NCI-H1417 treated with DMSO at 0.1 percent for 48 hours (cell line): Measurements from ENCODE around the gene STXBP4.

ENCODE experiments used
- DNase-seq: peaks from one replicate; lab custom pipeline; 2025; lab: John Stamatoyannopoulos, UW

STXBP4 gene, protein sequence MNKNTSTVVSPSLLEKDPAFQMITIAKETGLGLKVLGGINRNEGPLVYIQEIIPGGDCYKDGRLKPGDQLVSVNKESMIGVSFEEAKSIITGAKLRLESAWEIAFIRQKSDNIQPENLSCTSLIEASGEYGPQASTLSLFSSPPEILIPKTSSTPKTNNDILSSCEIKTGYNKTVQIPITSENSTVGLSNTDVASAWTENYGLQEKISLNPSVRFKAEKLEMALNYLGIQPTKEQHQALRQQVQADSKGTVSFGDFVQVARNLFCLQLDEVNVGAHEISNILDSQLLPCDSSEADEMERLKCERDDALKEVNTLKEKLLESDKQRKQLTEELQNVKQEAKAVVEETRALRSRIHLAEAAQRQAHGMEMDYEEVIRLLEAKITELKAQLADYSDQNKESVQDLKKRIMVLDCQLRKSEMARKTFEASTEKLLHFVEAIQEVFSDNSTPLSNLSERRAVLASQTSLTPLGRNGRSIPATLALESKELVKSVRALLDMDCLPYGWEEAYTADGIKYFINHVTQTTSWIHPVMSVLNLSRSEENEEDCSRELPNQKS

DNA sequence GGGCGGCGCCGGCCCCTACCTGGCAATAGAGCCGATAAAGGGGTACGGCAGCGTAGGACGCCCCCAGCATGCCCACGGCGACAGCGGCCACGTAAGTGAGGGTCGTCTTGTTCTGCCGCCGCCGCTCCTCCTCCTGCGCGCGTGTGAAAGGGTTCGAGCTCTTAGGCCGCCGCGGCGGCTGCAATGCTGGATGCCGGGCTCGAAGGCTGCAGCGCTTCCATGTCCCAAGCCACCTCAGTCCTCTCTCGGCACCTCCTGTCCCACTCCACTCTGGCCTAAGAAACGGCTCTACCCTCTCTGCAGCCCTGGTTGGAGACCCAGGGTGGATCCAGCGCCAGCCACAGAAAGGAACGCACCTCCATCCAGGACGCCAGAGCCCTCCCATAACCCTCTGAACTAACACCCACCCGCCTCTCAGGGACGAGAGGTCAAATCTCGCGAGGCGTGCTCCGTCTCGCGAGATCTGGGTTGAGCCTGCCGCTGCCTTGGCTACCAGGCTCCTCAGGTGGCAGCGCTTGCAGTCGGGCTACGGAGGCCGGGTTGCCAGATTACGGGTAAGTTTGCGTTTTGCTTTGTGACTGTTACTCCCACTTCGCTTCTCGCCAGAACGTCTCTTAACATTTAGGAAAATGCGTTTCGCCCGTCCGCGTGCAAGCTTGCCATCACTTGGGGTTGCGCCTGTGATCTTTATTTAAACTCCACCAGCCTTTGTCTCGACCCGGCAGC, at the start of gene STXBP4, which contains the start of gene COX11:
STXBP4 (plus strand) TSS at position 504 of the 726 bp plus-strand sequence. CDS start 17,455 bp downstream, outside the sequence.
COX11 (minus strand) TSS at position 393 of the 726 bp plus-strand sequence; CDS start at position 385, 8 bp downstream.
- peak; percentile 62 for DNase-seq

DNA sequence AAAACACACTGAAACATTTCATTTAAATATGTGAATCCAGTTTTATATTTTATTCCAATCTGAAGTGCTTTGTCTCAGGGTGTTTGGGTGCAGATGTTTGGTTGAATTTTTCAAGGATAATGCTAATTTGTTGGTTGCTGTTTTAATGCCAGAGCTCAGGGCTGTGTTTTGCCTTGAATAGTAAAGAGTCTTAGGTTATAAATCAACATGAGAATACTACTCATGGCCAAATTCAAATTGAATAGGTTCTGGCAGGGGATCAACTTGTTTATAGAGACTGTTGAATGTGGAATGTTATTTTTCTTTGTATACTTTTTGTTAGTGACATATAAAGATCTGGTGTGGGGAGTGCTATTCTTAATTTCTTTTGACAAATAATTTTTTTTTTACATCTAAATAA, 49.1 kb upstream of the STXBP4 start:
- no peak for DNase-seq

DNA sequence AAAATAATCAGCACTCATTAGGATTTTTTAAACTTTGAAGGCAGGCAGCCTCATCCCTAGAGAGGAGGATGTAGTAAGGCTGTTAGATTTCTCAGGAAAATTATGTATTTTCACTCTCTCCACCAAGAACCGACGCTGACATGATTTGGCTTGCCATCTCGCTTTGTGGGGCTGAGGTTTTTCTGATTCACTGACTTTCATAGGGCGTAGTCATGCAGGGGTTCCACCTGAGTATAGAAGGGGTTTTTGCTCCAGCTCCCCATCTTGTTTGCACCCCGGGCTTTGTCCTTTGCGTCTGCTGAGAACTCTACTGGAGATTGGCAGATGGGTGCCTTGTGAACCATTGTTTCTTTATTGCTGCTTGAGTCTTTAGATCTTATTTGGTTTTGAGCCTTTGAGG, 47.7 kb upstream of the STXBP4 start:
- DNase-seq = no peak

DNA sequence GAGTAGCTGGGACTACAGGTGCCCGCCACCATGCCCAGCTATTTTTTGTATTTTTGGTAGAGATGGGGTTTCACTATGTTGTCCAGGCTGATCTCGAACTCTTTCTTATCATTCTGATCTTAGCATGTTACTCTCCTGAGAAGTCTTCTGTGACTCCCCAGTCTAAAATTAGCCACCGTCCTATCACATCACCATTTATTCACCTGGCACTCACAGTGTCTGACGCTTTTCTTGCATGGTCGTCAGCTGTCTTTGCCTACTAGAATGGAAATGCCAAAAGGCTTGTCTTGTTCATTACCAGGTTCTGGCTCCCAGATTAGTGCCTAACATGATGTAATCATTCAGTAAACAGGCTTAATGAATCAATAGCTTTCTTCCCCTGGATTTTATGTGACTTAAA, 44.2 kb upstream of the STXBP4 start:
- DNase-seq = no peak

DNA sequence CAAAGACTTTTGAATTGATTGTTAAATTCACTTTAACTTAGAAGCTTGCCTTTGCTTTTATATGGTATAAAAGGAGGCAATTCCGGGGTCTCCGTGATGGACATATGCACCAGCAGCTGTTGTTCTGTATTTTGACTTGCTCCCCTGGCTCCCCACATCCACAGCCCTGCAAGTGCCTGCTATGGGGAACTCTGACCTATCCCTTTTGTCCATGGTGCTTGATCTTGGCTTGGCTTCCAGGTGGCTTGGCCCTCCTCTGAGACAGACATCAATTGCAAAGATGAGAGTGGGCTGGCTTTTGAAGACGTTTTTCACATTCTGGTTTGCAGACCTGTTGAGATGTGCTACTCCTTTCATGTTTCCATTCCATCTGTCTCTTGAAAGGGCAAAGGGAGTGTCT, 41.0 kb upstream of the STXBP4 start:
- DNase-seq = no peak

DNA sequence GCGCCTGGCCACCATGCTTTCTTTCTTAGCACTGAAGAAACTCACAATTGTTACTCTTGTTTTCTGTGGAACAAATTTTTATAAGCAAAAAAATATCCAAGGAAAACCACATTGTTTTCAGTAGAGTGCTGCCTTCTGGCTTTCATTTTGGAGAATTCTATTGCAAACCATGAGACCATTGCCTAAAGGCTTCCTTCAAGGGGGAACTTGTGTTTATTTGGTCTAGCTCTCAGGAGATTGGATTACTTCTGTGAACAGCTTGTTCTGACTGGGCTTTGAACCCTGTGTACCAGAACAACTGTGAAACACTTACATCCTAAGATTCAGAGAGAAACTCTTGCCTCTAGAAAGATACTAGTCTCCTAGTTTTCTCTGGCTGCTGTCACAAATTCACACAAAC, 35.9 kb upstream of the STXBP4 start:
- DNase-seq = no peak

DNA sequence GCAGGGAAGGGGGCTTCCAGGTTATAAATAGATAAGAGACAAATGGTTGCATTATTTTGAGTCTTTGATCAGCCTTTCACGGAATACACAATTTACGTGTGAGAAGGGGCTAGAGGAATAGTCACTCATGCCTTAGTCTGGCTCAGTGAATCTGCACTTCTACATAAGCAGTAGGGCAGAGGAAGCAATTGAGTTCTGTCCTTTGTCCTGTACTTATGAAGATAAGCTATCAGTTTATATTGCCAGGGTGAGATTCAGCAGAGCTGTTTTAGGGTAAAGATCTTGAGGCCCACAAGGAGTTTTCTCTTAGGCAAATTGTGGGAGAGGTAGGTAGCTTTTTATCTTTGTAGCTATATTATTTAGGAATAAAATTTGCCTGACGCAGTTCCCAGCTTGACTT, 34.6 kb upstream of the STXBP4 start:
- DNase-seq = no peak

DNA sequence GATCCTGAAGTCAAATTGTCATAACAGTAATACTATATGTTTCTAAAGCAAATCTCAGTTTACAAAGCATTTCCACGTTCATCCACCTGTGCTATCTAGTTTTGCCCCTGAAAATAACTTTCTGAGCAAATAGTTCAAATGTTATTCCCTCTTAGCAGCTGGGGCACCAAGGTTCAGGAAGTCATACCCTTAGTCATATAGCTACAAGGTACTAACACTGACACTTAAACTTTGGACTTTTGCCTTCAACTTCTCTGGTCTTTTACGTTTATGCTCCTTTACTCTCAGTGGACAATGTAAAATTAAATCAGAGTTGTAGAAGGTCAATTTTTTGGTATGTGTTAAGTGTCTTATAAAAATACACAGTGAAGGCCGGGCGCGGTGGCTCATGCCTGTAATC, 33.1 kb upstream of the STXBP4 start:
- no peak for DNase-seq

DNA sequence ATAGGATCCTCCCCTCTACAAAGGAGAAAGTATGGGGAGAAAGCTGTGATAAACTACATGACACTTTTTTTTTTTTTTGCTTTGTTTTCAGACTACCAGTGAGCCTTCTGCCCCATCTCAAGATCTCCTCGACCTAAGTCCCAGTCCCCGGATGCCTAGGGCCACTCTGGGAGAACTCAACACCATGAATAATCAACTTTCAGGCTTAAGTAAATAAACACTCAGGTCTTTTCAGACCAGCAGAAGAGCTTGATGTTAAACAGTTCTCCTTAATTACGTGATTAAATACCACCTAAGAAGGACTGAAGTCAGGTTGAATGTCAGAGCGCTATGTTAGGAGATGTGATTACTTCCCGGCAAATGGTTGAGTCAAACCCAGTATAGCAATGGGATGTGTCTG, 31.5 kb upstream of the STXBP4 start:
- no peak for DNase-seq

DNA sequence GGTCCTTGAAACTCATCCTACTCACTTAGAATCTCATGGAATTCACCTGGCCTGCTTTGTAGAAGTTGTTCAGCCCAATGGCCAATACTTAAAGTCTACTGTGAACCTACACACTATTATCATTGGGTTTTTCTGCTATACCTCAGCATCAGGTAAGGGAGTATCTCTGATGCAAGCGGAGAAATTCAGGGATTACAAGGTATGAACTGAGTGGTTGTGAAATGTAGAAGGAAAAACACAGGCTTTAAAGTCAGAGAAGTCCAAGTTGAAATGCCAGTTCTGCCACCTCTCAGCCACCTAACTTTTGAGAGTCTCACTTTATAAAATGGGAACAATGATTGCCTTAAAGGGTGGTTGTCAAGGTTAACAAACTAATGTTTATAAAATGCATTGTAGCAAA, 31.1 kb upstream of the STXBP4 start:
- no peak for DNase-seq

DNA sequence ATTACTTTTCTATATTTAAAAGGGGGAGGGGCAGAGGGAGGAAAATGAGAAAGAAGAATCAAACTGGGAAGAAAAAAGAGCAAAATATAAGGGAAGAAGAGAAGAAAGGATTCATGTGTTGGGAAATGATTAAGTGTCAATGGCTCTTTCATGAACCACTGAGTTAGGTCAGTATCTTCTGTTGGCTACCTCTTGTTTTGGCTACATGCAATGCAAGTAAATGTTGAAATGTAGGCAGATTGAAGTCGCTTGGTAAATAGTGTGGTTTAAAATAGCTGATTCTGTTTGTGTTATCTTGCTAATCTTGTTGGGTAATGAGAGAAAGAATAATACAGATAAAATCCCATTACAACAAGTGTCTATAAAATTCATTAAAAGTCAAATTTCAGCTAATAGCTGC, 27.3 kb upstream of the STXBP4 start:
- DNase-seq = no peak

DNA sequence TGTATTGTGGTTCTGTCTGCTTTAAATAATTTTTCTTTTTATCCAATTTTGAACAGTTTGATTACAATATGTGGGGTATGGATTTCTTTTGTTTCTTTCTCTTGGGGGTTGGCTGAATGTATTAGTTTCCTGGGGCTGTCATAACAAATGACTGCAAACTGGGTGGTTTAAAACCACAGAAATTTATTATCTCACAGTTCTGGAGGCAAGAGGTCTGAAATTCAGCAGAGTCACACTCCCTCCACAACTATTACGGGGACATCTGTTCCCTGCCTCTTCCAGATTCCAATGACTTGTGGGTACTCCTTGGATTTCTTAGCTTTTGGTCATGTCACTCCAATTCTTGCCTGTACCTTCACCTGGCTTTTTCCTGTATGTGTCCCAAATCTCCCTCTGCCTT, 23.8 kb upstream of the STXBP4 start:
- no peak for DNase-seq

DNA sequence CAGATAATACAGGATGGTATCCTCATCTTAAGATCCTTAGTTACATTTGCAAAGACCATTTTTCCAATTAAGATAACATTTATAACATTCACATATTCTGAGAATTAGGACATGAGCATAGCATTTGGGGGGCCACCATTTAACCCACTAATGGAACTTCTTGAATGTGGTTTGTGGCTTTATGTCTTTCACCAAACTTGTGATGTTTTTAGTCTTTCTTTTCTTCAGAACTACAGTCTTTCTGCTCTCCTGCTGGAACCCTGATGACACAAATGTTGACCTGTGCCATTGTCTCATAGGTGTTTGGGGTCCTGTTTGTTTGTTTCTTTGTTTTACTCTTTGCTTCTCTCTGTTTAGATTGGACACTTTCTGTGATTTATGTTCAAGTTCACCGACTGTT, 23.3 kb upstream of the STXBP4 start:
- DNase-seq = no peak

DNA sequence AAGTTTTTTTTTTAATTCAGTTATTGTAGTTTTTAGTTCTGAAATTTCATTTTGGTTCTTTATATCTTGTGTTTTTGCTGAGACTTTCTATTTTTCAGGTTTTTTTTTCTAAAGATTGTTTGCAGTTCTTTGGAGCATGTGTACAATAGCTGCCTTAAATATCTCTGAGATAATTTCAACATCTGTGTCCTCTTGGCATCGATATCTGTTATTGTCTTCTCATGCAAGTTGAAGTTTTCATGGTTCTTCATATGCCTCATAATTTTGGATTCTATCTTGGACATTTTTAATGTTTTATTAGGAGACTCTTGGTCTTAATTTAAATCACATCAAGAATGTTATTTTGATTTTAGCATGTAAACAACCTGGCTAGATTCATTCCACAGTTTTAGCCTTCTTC, 22.9 kb upstream of the STXBP4 start:
- DNase-seq = no peak

DNA sequence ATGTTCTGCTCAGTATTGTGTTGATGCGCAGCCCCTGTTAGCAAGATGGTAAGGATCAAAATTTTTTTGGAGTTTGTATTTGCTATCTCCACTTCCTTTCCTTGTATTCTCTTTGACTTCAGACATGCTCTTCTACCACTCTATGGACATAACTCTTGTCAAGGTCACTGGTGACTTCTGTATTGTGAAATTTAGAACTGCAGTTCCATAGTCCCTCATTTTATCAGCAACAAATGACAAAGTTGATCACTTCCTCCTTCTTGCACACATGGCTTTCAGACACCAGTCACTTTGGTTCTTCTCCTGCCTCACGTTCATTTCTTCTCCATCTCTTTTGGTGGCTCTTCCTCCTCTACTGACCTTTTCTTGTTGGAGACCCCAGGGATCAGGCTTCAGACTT, 21.2 kb upstream of the STXBP4 start:
- no peak for DNase-seq

DNA sequence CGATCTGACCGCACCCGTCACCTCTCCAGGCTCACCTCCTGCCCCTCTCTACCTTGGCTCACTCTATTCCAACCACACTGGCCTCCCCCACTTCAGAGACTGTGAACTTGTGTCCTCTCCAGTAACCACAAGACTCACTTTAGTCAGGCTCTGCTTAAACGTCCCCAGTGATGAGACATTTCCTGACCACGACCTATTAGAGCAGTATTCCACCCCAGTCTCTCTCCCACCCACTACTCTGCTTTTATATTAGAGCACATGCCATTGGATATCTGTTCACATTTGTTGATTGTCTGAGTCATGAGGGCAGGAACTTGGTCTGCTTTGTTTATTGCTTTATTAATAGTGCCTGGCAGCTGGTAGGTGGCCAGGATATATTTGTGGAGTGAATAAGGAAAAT, 20.2 kb upstream of the STXBP4 start:
- DNase-seq = no peak

DNA sequence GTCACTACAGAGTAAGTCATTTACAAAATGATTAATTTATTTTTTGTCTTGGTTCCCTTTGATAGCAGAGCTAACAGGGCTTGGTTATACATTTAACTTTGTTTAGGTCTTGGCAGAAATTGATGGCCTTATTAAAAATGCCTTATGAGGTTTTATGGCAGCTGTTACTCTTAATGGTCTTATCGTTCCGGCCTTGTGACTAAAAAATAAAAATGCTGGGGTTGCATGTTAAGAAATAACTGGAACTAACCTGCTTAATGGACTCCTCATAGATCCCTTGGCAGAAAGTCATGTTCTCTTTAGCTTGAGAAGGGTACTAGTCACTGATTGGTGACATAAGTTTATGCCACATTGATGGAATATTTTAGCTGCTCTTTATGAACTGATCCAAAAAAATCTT, 18.4 kb upstream of the STXBP4 start:
- no peak for DNase-seq

DNA sequence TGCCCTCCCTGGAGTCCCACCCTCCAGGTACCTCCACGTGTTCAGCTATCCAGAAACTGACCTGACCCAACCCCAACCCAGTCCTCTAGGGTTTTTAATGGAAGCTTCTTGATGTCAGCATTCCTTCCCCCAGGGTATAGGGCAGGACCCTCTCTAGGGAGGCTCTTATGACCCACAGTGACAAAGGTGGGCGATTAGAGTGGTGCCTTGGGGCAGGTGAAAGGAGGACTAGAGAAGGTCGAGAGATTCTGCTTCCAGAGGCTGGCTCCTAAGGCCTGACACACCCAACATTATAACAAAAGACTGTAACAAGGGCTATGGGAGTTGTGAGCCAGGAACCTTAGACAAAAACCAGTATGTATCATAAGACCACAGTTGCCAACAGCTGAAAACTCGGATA, 17.3 kb upstream of the STXBP4 start:
- DNase-seq = no peak

DNA sequence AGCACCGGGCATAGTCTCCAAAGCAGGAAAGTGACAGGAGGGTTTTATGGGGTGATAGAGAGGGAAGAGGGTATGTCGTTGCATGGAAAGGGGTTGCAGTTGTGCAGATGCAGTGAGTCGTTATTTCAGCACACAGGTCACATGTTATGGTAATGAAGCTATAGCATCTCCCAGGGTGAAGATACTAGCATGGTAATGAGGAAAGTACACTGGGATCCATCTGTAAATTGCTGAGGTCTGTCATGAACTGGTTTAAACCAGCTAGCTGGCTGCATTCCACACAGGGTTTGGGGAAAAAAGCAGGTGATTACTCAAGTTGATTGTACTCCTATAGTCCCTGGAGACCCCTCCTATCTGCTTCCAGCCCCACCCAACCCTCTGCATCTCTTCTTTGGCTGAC, 11.8 kb upstream of the STXBP4 start:
- DNase-seq = no peak

DNA sequence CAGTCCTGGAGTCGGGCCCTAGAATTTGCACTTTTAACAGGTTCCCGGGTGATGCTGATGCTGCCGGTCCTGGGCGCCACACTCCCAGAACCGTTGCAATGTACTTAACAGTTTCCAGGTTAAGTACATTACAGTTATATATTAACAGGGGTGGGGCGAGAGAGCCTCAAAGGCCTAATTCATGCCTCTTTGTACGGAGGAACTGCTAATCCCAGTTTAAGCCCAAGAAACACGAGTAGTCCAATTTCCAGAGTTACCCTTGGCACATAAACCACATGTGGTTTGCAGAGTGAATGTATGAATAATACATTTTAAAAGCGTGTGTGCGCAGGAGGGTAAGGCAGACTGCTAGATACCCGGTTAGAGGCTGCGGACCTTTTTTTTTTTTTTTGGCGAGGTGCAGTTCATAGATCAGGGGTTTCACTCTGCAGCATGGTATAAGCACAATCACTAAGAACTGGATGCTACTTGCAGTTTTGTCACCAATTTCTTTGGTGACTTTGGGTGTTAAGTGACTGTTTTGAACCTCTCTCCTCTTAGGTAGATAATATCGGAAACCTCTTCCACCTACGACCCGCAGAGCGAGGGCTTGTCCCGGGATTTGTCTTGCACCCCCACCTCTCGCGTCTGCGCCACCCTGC, 824 bp upstream of the STXBP4 start:
- DNase-seq = no peak

DNA sequence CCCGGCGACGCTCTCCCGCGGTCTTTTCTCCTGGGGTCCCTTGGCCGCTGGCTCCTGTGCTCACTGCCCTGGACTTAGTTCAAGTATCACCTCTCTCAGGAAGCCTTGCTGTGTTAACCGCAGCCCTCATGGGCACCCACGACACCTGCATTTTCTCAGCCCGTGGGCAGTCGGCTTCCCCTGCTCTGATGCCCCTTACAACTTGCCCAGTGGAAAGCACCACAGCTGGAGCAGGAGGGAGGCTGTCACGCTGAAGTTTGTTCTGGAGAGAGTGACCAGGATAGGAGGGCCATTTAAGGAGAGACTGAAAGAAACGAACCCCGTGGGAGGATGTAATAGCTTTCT, 395 bp downstream of the STXBP4 start:
- DNase-seq = no peak

DNA sequence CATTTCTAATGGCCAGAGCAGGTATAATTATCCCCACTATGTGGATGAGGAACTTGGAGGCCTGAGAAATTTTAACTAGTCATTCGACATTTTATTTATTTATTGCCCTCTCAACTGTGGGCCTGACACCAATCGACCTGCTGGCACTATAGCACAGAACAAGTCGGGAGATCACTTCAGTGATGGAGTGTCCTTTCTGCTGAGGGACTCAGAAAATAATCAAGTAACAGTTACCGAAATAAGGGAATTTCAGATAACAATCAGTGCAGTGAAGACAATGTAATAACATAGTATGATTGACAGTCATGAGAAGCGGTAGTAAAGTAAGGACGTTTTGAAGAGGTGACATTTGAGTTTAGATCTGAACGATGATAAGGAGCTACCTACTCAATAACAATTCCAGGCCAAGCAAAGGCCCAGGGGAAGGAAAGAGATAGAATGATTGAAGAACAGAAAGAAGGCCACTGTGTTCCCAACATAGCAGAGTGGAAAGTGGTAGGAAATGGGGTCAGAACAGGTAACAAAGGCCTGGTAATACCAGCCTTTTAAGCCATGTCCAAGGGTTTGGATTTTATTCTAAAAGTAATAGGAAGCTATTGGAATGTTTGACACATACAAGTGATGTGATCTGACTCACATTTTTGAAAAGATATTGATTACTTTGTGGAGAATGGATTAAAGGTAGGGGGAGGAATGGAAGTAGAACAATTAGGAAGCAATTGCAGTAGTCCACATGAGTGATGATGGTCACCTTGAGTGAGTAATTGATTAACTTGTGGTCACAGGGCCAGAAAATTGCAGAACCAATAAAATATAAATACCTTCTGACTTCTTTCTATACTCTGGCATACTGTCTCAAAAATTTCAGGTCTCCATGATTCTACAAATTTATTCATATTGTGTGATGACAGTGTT, 1.4 kb downstream of the STXBP4 start:
- no peak for DNase-seq
